H1 (cell line): Measurements from ENCODE around the gene FLNA. TPM values are rescaled to one million over a fixed set of nuclear protein-coding genes. Genes with fewer than 3 reads are reported as not detected.

Experiments
- CTCF ChIA-PET: fragments of 300-600 bp; sonication (Branson Sonifier 250); formaldehyde crosslinking; loops from one replicate; lab custom pipeline; 2021; ENCODE audit not compliant: partially characterized antibody; lab: Charles Lee
- POLR2A ChIA-PET: fragments of 300-600 bp; sonication (Branson Sonifier 250); formaldehyde crosslinking; loops from one replicate; lab custom pipeline; 2021; ENCODE audit warnings: inconsistent platforms; ENCODE audit not compliant: partially characterized antibody; lab: Charles Lee
- DNase-seq, 2 experiments: peaks; one replicate each; pipeline versions ENCODE4 v3.0.0 to v3.0.0-alpha.2; 2010 to 2022; ENCODE audit warnings: low spot score in 2 of 2, low read depth in 1 of 2, mixed read lengths in 1 of 2
- FAIRE-seq: peaks from 2 replicates; lab custom pipeline; 2011; peaks lifted over from hg19 to GRCh38; lab: Jason Lieb, UNC
- H2AFZ ChIP-seq: 2 replicates; pipeline ENCODE4 v1.8.1; 2012; ENCODE audit warnings: low read length, inconsistent platforms
- H2AK5ac ChIP-seq: 2 replicates; pipeline ENCODE4 v1.6.1; 2013; ENCODE audit warnings: low read depth, low read length
- H2BK120ac ChIP-seq: replicated peaks from 2 replicates; pipeline ENCODE3; 2013; ENCODE audit warnings: low read depth, low read length, inconsistent platforms
- H2BK12ac ChIP-seq: 2 replicates; pipeline ENCODE4 v1.6.1; 2013; ENCODE audit warnings: low read depth, low read length
- H2BK15ac ChIP-seq: 2 replicates; pipeline ENCODE4 v1.6.1; 2013; ENCODE audit warnings: low read length
- H2BK20ac ChIP-seq: 2 replicates; pipeline ENCODE4 v1.6.1; 2013; ENCODE audit warnings: low read length
- H2BK5ac ChIP-seq: 2 replicates; pipeline ENCODE4 v1.6.1; 2013; ENCODE audit warnings: low read depth, low read length
- H3K14ac ChIP-seq: 2 replicates; pipeline ENCODE4 v1.6.1; 2013; ENCODE audit warnings: inconsistent platforms; ENCODE audit not compliant: insufficient read length
- H3K18ac ChIP-seq: 2 replicates; pipeline ENCODE4 v1.6.1; 2013; ENCODE audit warnings: low read length; ENCODE audit errors: extremely low read depth
- H3K23ac ChIP-seq: 2 replicates; pipeline ENCODE4 v1.6.1; 2013; ENCODE audit warnings: inconsistent platforms; ENCODE audit not compliant: insufficient read length
- H3K23me2 ChIP-seq: 2 replicates; pipeline ENCODE4 v1.6.1; 2013; ENCODE audit warnings: low read depth, low read length
- H3K27ac ChIP-seq: 2 replicates; pipeline ENCODE4 v1.6.1; 2011; ENCODE audit warnings: low read depth, low read length, inconsistent platforms
- H3K27me3 ChIP-seq, 4 experiments: replicated peaks in 1 of 4; 1 replicate in 1 of 4; 2 replicates in 3 of 4; pipeline versions ENCODE4 v1.6.1 to v1.8.1; 2011 to 2013; ENCODE audit warnings: low read length in 3 of 4, mild to moderate bottlenecking in 3 of 4, inconsistent platforms in 2 of 4, mixed read lengths in 2 of 4, moderate library complexity in 1 of 4; ENCODE audit not compliant: control insufficient read depth in 3 of 4, insufficient read depth in 3 of 4; ENCODE audit errors: extremely low read depth in 1 of 4
- H3K36me3 ChIP-seq, 4 experiments: 2 replicates each; pipeline versions ENCODE4 v1.6.1 to v1.8.1; 2011 to 2013; ENCODE audit warnings: mild to moderate bottlenecking in 4 of 4, low read length in 3 of 4, moderate library complexity in 2 of 4, control low read depth in 1 of 4, inconsistent platforms in 1 of 4; ENCODE audit not compliant: insufficient read depth in 4 of 4, control insufficient read depth in 2 of 4
- H3K4ac ChIP-seq: replicated peaks from 2 replicates; pipeline ENCODE3; 2013; ENCODE audit warnings: low read length, low read depth, mixed read lengths, inconsistent platforms; ENCODE audit not compliant: insufficient read length
- H3K4me1 ChIP-seq, 4 experiments: replicated peaks in 1 of 4; 1 replicate in 1 of 4; 2 replicates in 3 of 4; pipeline versions ENCODE4 v1.6.1 to v1.8.1; 2011 to 2013; ENCODE audit warnings: low read length in 3 of 4, inconsistent platforms in 2 of 4, mixed read lengths in 1 of 4; ENCODE audit not compliant: insufficient read depth in 4 of 4, control insufficient read depth in 3 of 4
- H3K4me2 ChIP-seq, 2 experiments: 2 replicates each; pipeline versions ENCODE4 v1.6.1 to v1.8.1; 2011 to 2013; ENCODE audit warnings: low read depth in 2 of 2, low read length in 2 of 2, control low read depth in 1 of 2, inconsistent platforms in 1 of 2, mild to moderate bottlenecking in 1 of 2; ENCODE audit not compliant: insufficient read depth in 1 of 2
- H3K4me3 ChIP-seq, 4 experiments: fragments of 200-600, 300-600 bp in 1 of 4; sonication (generic), shearing (Covaris generic), sonication (Bioruptor Twin) in 1 of 4; 2 replicates each; pipeline versions ENCODE4 v1.5.1 to v1.8.1; 2011 to 2016; ENCODE audit warnings: low read length in 4 of 4, low read depth in 3 of 4, control low read depth in 2 of 4, inconsistent platforms in 2 of 4, mild to moderate bottlenecking in 2 of 4, mixed read lengths in 1 of 4, moderate library complexity in 1 of 4; ENCODE audit not compliant: insufficient read depth in 2 of 4; ENCODE audit errors: extremely low read depth in 1 of 4
- H3K56ac ChIP-seq: replicated peaks from 2 replicates; pipeline ENCODE3; 2013; ENCODE audit warnings: low read depth, mild to moderate bottlenecking, mixed read lengths, low read length, inconsistent platforms; ENCODE audit not compliant: insufficient read length
- H3K79me1 ChIP-seq: 2 replicates; pipeline ENCODE4 v1.6.1; 2013; ENCODE audit warnings: low read depth, low read length, control low read depth
- H3K79me2 ChIP-seq, 2 experiments: 2 replicates each; pipeline versions ENCODE4 v1.6.1 to v1.8.1; 2012 to 2013; ENCODE audit warnings: low read length in 2 of 2, mild to moderate bottlenecking in 2 of 2, inconsistent platforms in 1 of 2; ENCODE audit not compliant: insufficient read depth in 2 of 2, control insufficient read depth in 1 of 2
- H3K9ac ChIP-seq, 4 experiments: replicated peaks in 1 of 4; 1 replicate in 1 of 4; 2 replicates in 3 of 4; pipeline versions ENCODE4 v1.6.1 to v1.8.1; 2011 to 2013; ENCODE audit warnings: low read depth in 3 of 4, low read length in 3 of 4, control low read depth in 2 of 4, mild to moderate bottlenecking in 2 of 4, moderate library complexity in 2 of 4, inconsistent platforms in 1 of 4; ENCODE audit errors: extremely low read depth in 1 of 4
- H3K9me3 ChIP-seq, 2 experiments: 2 replicates each; pipeline versions ENCODE4 v1.6.1 to v1.8.1; 2012 to 2013; ENCODE audit warnings: mild to moderate bottlenecking in 2 of 2, moderate library complexity in 2 of 2, control low read depth in 1 of 2, inconsistent platforms in 1 of 2, low read depth in 1 of 2, low read length in 1 of 2, mixed read lengths in 1 of 2; ENCODE audit not compliant: insufficient read depth in 2 of 2
- H4K20me1 ChIP-seq, 2 experiments: replicated peaks in 1 of 2; 2 replicates each; pipeline versions ENCODE3 to v1.8.1; 2011 to 2013; ENCODE audit warnings: inconsistent platforms in 2 of 2, low read length in 2 of 2, mild to moderate bottlenecking in 1 of 2; ENCODE audit not compliant: insufficient read depth in 2 of 2, control insufficient read depth in 1 of 2
- H4K5ac ChIP-seq: 2 replicates; pipeline ENCODE4 v1.6.1; 2013; ENCODE audit warnings: low read length, low read depth, mixed read lengths, inconsistent platforms; ENCODE audit not compliant: insufficient read length
- H4K8ac ChIP-seq: 2 replicates; pipeline ENCODE4 v1.8.0; 2013; ENCODE audit warnings: mild to moderate bottlenecking, moderate library complexity, low read length, inconsistent platforms; ENCODE audit not compliant: insufficient read depth; ENCODE audit errors: extremely low read depth
- H4K91ac ChIP-seq: replicated peaks from 2 replicates; pipeline ENCODE3; 2013; ENCODE audit warnings: low read length, mixed read lengths, inconsistent platforms; ENCODE audit not compliant: insufficient read length
- BCL11A ChIP-seq, 2 experiments: IDR thresholded peaks; one replicate each; pipeline ENCODE4 v1.6.1; 2011; ENCODE audit warnings: low read depth in 2 of 2, low read length in 2 of 2, mild to moderate bottlenecking in 2 of 2
- POLR2AphosphoS5 ChIP-seq: IDR thresholded peaks from 2 replicates; pipeline ENCODE4 v1.6.1; 2011; ENCODE audit warnings: low read depth, low read length
- WGBS, 2 experiments: shearing (Covaris generic) in 1 of 2; methylation state at CpG; one replicate each; pipeline versions ENCODE4 v1.1.6 to v1.1.7; 2013 to 2015; ENCODE audit warnings: low lambda C conversion rate in 2 of 2, mixed read lengths in 2 of 2, inconsistent platforms in 1 of 2, low coverage in 1 of 2, missing lambda C conversion rate in 1 of 2; ENCODE audit not compliant: insufficient replicate concordance in 2 of 2, insufficient coverage in 1 of 2, insufficient read length in 1 of 2; ENCODE audit errors: extremely low coverage in 1 of 2, missing lambda C conversion rate in 1 of 2; 5-methylcytosine and 5-hydroxymethylcytosine counted together
- polyA plus RNA-seq, 7 experiments: library from polyadenylated mRNA; depleted of rRNA in 3 of 7; stranded (reverse) in 5 of 7; unstranded in 2 of 7; fragments of >200 nt in 5 of 7; fragments of 200-250 nt in 2 of 7; gene quantifications; 1 replicate in 5 of 7; 2 replicates in 1 of 7; 4 replicates in 1 of 7; pipeline versions ENCODE4 v1.2.1 to v1.2.3, GENCODE V29; 2011 to 2013; ENCODE audit warnings: missing spikeins in 2 of 7, mixed read lengths in 2 of 7
- total RNA-seq: library from RNA; stranded (reverse); fragmentation: NEBNext Ultra II Directional; extraction: Animal tissue kit (Norgen Biotek cat#: 25700); gene quantifications from 2 replicates; pipeline ENCODE4 v1.2.1, GENCODE V29; 2021

Gene FLNA
- total and polyA plus RNA-seq, 2 of the 8 experiments (the other 6 are each of a cell fraction or from before 2014, with no cell fraction given) = 315 to 925 TPM

DNA sequence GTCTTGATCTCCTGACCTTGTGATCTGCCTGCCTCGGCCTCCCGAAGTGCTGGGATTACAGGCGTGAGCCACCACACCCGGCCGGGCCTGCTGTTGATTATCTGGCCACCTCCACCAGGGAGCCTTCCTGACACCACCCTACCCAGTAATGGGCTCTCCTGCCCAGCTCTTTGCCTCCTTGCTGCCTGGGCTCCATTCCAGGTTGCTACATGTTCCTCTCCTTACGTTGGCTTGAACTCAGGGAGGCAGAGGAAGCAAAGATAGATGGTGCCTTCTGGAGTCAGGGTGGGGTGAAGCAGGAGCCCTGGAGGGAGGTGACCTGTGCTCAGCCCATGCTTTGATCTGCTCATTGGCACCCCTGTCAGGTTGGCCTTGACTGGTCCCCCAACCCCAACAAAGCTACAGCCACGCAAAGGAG, 26.3 kb downstream of the FLNA start:
- Histone ChIP-seq H4K8ac (no peak overlapping the region), H3K79me2 (no peaks in the 10 kb centered on the region), H3K4me3 (no peak overlapping the region), H3K23me2 (no peaks in the 10 kb centered on the region), H3K4ac (no peak overlapping the region), H3K9ac (no peak overlapping the region), H3K18ac (no peak overlapping the region), H2BK15ac (no peak overlapping the region), H4K91ac (no peak overlapping the region), H2AK5ac (no peak overlapping the region), H3K23ac (no peak overlapping the region), H4K20me1 (peaks cover 0 to 13% of the 10 kb centered on the region in 2 experiments), H3K4me2 (no peak overlapping the region), H2AFZ (no peak overlapping the region), H3K79me1 (no peaks in the 10 kb centered on the region), H3K9me3 (no peaks in the 10 kb centered on the region), H3K56ac (no peak overlapping the region), H2BK5ac (no peak overlapping the region), H3K36me3 (peaks cover 21 to 50% (median 42%) of the 10 kb centered on the region in 4 experiments), H2BK120ac (no peak overlapping the region), H3K27ac (no peak overlapping the region), H3K27me3 (no peaks in the 10 kb centered on the region), H4K5ac (no peak overlapping the region), H2BK20ac (no peak overlapping the region), H3K14ac (no peak overlapping the region), H2BK12ac (no peak overlapping the region), H3K4me1 (no peaks in the 10 kb centered on the region)
- no peak for DNase-seq
- peak; percentile 74 for TF ChIP-seq POLR2AphosphoS5
- TF ChIP-seq BCL11A (IDR thresholded peaks at IDR 0.05; ENCODE audit: low read depth in 2 of 2, low read length in 2 of 2) = no peak
- no peak for FAIRE-seq
- POLR2A ChIA-PET = interaction anchor here (1.2 to 15.6 kb wide), 8 partner anchors 9 to 116 kb away, joined by 3 to 348 read pairs (median 19); partner anchors contain the start of genes EMD, FLNA and RPL10
- WGBS, 2 experiments = 100% methylated on average over 2 of the region's 7 CpGs; no CpG with 5 or more reads in 1 of the 2 experiments
- CTCF ChIA-PET = interaction anchor here (1.3 kb wide), 1 partner anchor 25 kb away, joined by 3 read pairs; no protein-coding TSS in a partner anchor
